H1 (cell line): ENCODE data around the gene NRIP2. TPM values are rescaled to one million over a fixed set of nuclear protein-coding genes. Genes with fewer than 3 reads are reported as not detected.

ENCODE experiments used
- CHD1 ChIP-seq: IDR thresholded peaks from 2 replicates; pipeline ENCODE4 v1.6.1; 2012; ENCODE audit warnings: low read depth, low read length, improper control_type of control experiment
- CTCF ChIP-seq, 3 experiments: IDR thresholded peaks; 1 replicate in 2 of 3; 2 replicates in 1 of 3; pipeline versions ENCODE4 v1.5.1 to v1.6.1; 2011; ENCODE audit warnings: low read length in 3 of 3, mild to moderate bottlenecking in 3 of 3, inconsistent platforms in 2 of 3, low read depth in 1 of 3, moderate library complexity in 1 of 3; ENCODE audit not compliant: insufficient read depth in 1 of 3; ENCODE audit errors: control extremely low read depth in 1 of 3
- EGR1 ChIP-seq: IDR thresholded peaks from 2 replicates; pipeline ENCODE4 v1.6.1; 2011; ENCODE audit warnings: low read depth, low read length, borderline replicate concordance
- JUN ChIP-seq: IDR thresholded peaks from 2 replicates; pipeline ENCODE4 v1.6.1; 2011; ENCODE audit warnings: low read depth, mild to moderate bottlenecking, improper control_type of control experiment, low read length
- JUND ChIP-seq: IDR thresholded peaks from 2 replicates; pipeline ENCODE4 v1.6.1; 2011; ENCODE audit warnings: mild to moderate bottlenecking, improper control_type of control experiment, low read length
- POLR2A ChIP-seq, 2 experiments: IDR thresholded peaks; 1 replicate in 1 of 2; 2 replicates in 1 of 2; pipeline ENCODE4 v1.6.1; 2011; ENCODE audit warnings: low read depth in 2 of 2, low read length in 2 of 2, mild to moderate bottlenecking in 2 of 2; ENCODE audit errors: control extremely low read depth in 1 of 2
- SP2 ChIP-seq: IDR thresholded peaks from 2 replicates; pipeline ENCODE4 v1.6.1; 2012; ENCODE audit warnings: mild to moderate bottlenecking, low read length, inconsistent platforms
- TEAD4 ChIP-seq: IDR thresholded peaks from 2 replicates; pipeline ENCODE4 v1.6.1; 2012; ENCODE audit warnings: low read depth, low read length, inconsistent platforms, mixed read lengths
- polyA plus RNA-seq, 7 experiments: library from polyadenylated mRNA; depleted of rRNA in 3 of 7; stranded (reverse) in 5 of 7; unstranded in 2 of 7; fragments of >200 nt in 5 of 7; fragments of 200-250 nt in 2 of 7; gene quantifications; 1 replicate in 5 of 7; 2 replicates in 1 of 7; 4 replicates in 1 of 7; pipeline versions ENCODE4 v1.2.1 to v1.2.3, GENCODE V29; 2011 to 2013; ENCODE audit warnings: missing spikeins in 2 of 7, mixed read lengths in 2 of 7
- total RNA-seq: library from RNA; stranded (reverse); fragmentation: NEBNext Ultra II Directional; extraction: Animal tissue kit (Norgen Biotek cat#: 25700); gene quantifications from 2 replicates; pipeline ENCODE4 v1.2.1, GENCODE V29; 2021
- TF ChIP-seq, protein P1 (sequence below): fragments of 300-600 bp; sonication (generic); IDR thresholded peaks from 2 replicates; pipeline ENCODE4 v1.7.1; 2012; ENCODE audit warnings: low read length, moderate library complexity, mild to moderate bottlenecking, inconsistent platforms; ENCODE audit not compliant: insufficient replicate concordance

Gene NRIP2
- total and polyA plus RNA-seq, 2 of the 8 experiments (the other 6 are each of a cell fraction or from before 2014, with no cell fraction given) = 0.06 TPM; not detected in 1

DNA sequence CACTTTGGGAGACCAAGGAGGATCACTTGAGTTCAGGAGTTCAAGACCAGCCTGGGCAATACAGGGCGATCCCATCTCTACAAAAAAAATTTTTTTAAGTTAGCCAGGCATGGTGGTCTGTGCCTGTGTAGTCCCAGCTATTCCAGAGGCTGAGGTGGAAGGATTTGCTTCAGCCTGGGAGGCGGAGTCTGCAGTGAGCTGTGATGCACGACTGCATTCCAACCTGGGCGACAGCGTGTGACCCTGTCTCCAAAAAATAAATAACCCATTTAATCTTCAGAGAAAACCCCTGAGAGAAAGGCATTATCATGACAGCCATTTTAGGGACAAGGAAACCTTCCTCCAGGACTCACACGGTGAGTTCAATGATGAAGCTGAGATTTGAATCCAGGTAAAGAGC lies 43.7 kb downstream of the NRIP2 start (continued):
- TF ChIP-seq CTCF (IDR thresholded peaks at IDR 0.05; ENCODE audit: control extremely low read depth in 1 of 3, insufficient read depth in 1 of 3, low read depth in 1 of 3, low read length in 3 of 3) (no peak), SP2 (no peak), POLR2A (IDR thresholded peaks at IDR 0.05; ENCODE audit: control extremely low read depth in 1 of 2, low read depth in 2 of 2, low read length in 2 of 2) (no peak), JUND (no peak), JUN (no peak), CHD1 (no peak), TEAD4 (no peak), EGR1 (no peak)
- TF ChIP-seq, protein P1, sequence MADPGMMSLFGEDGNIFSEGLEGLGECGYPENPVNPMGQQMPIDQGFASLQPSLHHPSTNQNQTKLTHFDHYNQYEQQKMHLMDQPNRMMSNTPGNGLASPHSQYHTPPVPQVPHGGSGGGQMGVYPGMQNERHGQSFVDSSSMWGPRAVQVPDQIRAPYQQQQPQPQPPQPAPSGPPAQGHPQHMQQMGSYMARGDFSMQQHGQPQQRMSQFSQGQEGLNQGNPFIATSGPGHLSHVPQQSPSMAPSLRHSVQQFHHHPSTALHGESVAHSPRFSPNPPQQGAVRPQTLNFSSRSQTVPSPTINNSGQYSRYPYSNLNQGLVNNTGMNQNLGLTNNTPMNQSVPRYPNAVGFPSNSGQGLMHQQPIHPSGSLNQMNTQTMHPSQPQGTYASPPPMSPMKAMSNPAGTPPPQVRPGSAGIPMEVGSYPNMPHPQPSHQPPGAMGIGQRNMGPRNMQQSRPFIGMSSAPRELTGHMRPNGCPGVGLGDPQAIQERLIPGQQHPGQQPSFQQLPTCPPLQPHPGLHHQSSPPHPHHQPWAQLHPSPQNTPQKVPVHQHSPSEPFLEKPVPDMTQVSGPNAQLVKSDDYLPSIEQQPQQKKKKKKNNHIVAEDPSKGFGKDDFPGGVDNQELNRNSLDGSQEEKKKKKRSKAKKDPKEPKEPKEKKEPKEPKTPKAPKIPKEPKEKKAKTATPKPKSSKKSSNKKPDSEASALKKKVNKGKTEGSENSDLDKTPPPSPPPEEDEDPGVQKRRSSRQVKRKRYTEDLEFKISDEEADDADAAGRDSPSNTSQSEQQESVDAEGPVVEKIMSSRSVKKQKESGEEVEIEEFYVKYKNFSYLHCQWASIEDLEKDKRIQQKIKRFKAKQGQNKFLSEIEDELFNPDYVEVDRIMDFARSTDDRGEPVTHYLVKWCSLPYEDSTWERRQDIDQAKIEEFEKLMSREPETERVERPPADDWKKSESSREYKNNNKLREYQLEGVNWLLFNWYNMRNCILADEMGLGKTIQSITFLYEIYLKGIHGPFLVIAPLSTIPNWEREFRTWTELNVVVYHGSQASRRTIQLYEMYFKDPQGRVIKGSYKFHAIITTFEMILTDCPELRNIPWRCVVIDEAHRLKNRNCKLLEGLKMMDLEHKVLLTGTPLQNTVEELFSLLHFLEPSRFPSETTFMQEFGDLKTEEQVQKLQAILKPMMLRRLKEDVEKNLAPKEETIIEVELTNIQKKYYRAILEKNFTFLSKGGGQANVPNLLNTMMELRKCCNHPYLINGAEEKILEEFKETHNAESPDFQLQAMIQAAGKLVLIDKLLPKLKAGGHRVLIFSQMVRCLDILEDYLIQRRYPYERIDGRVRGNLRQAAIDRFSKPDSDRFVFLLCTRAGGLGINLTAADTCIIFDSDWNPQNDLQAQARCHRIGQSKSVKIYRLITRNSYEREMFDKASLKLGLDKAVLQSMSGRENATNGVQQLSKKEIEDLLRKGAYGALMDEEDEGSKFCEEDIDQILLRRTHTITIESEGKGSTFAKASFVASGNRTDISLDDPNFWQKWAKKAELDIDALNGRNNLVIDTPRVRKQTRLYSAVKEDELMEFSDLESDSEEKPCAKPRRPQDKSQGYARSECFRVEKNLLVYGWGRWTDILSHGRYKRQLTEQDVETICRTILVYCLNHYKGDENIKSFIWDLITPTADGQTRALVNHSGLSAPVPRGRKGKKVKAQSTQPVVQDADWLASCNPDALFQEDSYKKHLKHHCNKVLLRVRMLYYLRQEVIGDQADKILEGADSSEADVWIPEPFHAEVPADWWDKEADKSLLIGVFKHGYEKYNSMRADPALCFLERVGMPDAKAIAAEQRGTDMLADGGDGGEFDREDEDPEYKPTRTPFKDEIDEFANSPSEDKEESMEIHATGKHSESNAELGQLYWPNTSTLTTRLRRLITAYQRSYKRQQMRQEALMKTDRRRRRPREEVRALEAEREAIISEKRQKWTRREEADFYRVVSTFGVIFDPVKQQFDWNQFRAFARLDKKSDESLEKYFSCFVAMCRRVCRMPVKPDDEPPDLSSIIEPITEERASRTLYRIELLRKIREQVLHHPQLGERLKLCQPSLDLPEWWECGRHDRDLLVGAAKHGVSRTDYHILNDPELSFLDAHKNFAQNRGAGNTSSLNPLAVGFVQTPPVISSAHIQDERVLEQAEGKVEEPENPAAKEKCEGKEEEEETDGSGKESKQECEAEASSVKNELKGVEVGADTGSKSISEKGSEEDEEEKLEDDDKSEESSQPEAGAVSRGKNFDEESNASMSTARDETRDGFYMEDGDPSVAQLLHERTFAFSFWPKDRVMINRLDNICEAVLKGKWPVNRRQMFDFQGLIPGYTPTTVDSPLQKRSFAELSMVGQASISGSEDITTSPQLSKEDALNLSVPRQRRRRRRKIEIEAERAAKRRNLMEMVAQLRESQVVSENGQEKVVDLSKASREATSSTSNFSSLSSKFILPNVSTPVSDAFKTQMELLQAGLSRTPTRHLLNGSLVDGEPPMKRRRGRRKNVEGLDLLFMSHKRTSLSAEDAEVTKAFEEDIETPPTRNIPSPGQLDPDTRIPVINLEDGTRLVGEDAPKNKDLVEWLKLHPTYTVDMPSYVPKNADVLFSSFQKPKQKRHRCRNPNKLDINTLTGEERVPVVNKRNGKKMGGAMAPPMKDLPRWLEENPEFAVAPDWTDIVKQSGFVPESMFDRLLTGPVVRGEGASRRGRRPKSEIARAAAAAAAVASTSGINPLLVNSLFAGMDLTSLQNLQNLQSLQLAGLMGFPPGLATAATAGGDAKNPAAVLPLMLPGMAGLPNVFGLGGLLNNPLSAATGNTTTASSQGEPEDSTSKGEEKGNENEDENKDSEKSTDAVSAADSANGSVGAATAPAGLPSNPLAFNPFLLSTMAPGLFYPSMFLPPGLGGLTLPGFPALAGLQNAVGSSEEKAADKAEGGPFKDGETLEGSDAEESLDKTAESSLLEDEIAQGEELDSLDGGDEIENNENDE = no peak
